C4-2B (cell line): ENCODE measurements around the gene PTCHD1.

ENCODE experiments used
- CTCF ChIP-seq: fragments of 450-650 bp; conservative IDR thresholded peaks from 2 replicates; pipeline ENCODE4 v1.5.1; 2017; ENCODE audit warnings: mild to moderate bottlenecking
- ZFX ChIP-seq: fragments of 450-650 bp; IDR thresholded peaks from 2 replicates; pipeline ENCODE4 v1.6.1; 2017

- TF ChIP-seq CTCF, result no peak
- TF ChIP-seq ZFX, result no peak
Measured at GRCh38 chrX:23331701-23332100, 2.9 kb upstream of the PTCHD1 start.
